AG10803 (cell line): ENCODE measurements around the gene PGAP2.

Experiments used
- DNase-seq: peaks from one replicate; pipeline ENCODE4 v3.0.0; 2010; ENCODE audit warnings: low read depth
- H3K4me3 ChIP-seq: 2 replicates; pipeline ENCODE4 v1.5.1; 2011; ENCODE audit warnings: mild to moderate bottlenecking, low read length, control low read depth
- TF ChIP-seq, protein P1 (sequence below): conservative IDR thresholded peaks from 2 replicates; pipeline ENCODE4 v1.5.1; 2011; ENCODE audit warnings: mild to moderate bottlenecking, low read length, control low read depth, inconsistent platforms

The PGAP2 gene

DNA sequence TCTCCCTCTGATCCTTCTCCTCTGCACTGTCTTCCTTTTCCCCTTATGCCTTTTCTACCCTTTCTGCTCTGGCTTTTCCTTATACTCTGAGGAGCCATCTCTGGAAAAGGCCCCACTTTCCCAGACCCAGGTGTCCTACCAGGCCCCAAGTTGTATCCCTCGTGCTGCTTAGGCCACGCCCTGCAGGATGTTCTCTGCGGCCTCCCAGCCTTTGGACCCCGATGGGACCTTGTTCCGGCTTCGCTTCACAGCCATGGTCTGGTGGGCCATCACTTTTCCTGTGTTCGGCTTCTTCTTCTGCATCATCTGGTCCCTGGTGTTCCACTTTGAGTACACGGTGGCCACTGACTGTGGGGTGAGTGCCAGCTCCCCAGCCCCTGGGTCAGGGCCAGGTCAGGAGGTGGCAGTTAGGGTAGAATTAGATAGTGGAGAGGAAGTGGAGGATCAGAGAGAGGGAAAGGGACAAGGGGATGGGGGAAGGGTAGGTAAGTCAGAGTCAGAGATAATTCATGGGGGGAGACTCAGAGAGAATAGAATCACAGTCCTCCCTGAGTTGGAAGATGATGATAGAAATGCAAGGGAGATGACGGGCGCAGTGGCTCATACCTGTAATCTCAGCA, 8.9 kb downstream of the PGAP2 start:
- no peak overlapping the region for H3K4me3 ChIP-seq
- TF ChIP-seq, protein P1, sequence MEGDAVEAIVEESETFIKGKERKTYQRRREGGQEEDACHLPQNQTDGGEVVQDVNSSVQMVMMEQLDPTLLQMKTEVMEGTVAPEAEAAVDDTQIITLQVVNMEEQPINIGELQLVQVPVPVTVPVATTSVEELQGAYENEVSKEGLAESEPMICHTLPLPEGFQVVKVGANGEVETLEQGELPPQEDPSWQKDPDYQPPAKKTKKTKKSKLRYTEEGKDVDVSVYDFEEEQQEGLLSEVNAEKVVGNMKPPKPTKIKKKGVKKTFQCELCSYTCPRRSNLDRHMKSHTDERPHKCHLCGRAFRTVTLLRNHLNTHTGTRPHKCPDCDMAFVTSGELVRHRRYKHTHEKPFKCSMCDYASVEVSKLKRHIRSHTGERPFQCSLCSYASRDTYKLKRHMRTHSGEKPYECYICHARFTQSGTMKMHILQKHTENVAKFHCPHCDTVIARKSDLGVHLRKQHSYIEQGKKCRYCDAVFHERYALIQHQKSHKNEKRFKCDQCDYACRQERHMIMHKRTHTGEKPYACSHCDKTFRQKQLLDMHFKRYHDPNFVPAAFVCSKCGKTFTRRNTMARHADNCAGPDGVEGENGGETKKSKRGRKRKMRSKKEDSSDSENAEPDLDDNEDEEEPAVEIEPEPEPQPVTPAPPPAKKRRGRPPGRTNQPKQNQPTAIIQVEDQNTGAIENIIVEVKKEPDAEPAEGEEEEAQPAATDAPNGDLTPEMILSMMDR, result no peak

DNA sequence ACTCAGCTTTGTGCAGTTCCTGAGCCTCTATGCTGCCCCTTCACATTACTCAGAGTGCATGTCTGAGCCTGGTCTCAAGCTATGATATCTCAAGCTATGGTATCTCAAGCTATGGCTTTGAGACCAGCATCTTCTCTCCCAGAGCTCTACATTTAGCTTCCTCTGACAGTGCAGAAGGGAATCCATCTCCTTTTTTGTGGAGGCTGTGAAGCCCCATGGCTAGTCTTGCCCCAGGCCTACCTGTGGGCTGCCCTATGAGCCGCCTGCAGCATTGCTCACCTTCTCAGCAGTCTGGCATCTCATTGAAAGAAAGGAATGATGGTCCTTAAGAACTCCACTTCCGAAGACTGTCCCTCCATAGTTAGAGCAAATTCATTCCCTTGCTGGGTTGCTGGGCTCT, 12.6 kb downstream of the PGAP2 start:
- TF ChIP-seq, protein P1, result no peak
- no peak overlapping the region for H3K4me3 ChIP-seq
- no peak for DNase-seq

More for the DNA sequence above, 8.9 kb downstream of the PGAP2 start:
- DNase-seq, result no peak

DNA sequence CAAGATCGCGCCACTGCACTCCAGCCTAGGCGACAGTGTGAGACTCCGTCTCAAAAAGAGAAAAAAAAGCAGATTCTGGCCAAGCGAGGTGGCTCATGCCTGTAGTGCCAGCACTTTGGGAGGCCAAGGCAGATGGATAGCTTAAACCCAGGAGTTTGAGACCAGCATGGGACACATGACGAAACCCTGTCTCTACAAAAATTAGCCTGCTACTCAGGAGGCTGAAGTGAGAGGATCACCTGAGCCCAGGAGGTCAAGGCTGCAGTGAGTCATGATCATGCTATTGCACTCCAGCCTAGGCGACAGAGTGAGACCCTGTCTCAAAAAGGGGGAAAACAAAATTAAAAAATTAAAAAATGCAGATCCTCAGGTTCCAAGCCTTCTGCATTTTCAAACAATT, 14.0 kb downstream of the PGAP2 start:
- TF ChIP-seq, protein P1, result no peak
- DNase-seq, result no peak
- no peak overlapping the region for H3K4me3 ChIP-seq

DNA sequence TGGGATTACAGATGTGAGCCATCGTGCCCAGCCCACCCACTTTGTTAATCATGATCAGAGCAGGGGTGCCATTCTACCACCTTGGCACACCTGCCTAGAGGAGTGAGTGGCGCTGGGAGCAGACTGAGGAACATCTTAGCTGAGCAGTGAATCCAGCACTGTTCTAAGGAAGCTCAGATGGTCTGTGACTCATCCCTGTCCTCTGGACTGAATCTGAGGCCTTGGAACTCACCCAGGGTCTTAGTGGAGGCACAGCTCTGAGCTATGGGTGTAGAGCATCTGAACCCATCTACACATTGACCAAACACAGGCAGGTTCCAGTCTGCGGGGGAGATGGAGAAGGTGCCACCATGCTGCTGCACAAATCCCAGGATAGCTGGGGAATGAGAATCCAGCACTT, 14.9 kb downstream of the PGAP2 start:
- DNase-seq, result peak; percentile 79
- H3K4me3 ChIP-seq, result no peak overlapping the region
- TF ChIP-seq, protein P1, result no peak

DNA sequence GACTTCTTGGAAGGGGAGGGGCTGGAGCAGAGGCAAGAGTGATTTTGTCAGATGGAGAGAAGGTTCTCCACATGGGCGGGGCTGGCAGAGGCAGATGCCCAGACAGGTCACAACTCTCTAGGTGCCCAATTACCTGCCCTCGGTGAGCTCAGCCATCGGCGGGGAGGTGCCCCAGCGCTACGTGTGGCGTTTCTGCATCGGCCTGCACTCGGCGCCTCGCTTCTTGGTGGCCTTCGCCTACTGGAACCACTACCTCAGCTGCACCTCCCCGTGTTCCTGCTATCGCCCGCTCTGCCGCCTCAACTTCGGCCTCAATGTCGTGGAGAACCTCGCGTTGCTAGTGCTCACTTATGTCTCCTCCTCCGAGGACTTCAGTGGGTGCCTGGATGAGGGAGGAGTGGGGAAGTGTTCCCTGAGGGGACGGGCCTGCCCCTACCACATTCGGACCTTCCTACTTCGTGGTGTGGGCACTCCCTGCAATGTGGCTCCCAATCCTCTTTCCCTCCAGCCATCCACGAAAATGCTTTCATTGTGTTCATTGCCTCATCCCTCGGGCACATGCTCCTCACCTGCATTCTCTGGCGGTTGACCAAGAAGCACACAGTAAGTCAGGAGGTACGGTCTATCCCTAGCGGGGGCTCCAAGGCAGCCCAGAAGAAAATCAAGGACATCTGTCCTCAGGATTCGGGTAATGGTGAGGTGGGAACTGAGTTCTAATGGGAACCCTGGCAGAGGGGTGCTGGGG, 15.6 kb downstream of the PGAP2 start:
- no peak for DNase-seq
- TF ChIP-seq, protein P1, result no peak
- no peak overlapping the region for H3K4me3 ChIP-seq

DNA sequence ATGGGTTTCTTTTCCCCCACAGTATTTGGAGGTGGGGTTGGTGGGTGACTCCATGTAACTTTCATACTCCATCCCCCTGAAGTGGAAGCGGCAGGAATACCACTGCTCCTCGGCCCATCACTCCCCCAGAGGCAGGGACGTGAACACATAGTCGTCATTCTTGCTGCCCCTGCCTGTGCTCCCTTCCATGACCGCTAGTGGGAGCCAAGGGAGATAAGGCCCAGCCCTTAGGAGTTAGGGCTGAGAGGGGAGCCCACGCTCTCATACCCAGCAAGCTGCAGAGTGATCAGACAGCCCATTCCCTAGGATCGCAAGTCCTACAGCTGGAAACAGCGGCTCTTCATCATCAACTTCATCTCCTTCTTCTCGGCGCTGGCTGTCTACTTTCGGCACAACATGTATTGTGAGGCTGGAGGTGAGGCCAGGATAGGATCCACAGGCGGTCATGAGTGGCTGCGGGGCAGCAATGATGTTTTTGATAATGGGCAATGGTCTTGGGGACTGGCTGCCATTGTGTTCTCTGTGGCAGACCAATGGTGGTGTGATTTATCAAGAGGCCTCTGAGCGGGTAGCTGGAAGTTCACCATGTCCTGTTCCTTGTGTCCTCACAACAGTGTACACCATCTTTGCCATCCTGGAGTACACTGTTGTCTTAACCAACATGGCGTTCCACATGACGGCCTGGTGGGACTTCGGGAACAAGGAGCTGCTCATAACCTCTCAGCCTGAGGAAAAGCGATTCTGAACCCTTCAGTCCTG, 16.5 kb downstream of the PGAP2 start:
- TF ChIP-seq, protein P1, result peak; percentile 47
- H3K4me3 ChIP-seq, result no peak overlapping the region
- DNase-seq, result no peak
